Measurements from ENCODE around the gene SCYGR3.

The SCYGR3 gene, protein sequence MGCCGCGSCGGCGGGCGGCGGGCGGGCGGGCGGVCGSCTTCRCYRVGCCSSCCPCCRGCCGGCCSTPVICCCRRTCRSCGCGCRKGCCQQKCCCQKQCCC

DNA sequence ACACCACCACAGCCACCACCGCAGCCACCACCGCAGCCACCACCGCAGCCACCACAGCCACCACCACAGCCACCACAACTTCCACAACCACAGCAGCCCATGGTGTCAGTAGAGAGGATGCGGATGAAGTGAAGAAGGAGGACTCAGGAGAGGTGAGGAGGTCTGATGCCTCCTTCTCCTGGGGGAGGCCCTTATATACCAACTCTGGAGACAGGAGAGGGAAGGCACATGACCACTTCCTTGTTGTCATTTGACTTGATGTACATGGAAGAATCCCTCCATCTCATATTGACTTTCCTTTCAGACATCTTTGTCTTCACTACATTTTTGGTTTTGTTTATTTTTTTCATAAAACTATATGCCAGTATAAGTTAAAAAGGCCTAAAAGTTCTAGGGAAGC is at the start of gene SCYGR3:
Gene SCYGR3, minus strand, starts transcription at position 101 of the 400 bp plus-strand sequence. Its CDS starts 0 bp downstream, at position 101.
- DNase-seq, result no peak

DNA sequence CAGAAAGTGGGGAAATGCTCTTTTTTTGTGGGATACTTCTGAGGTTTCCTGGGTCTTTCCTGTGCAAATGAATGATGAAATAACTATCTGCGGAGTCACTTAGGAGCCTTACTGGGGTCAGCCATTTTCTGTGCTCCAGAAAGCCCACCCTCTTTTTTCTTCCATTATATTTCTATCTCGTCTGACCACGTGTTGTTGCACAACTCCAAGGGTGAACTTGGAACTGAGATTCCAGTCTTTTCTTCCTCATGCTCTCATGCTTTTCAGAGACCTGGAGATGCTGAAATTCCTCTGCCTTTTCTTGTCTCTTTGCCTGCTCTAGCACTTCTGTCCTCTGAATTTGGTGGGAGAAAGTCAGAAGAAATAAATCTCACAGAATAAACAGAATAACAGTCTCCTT is 47.2 kb upstream of the SCYGR3 start:
- DNase-seq, result no peak

DNA sequence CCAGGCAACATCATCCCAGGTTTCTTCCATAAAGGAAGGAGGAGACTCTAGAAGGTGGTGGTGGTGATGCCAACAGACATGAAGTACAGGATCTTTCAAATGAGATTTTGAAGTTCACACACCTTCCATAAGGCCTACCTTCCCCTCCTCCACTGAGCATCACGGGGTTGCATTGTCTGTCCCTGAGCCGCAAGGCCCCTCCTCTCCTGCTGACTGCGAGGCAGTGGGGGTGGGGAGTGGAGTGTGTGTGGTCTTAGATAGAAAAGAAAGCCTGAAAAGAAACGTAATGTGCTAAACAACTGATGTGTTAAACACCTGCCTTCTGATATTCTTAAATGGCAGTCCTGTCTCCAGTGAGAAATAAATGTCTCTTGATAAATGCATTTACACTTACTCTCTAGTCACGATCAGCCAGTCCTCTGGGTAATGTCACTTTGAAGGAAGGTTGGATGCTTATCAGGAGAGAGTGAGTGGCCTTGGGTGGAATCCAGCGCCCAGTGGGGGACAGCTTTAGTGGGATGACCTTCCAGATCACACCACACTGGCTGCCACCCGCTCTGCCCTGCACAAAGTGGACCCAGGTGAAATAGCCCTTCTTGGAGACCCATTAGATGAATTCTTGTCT is 46.5 kb upstream of the SCYGR3 start:
- DNase-seq, result no peak

DNA sequence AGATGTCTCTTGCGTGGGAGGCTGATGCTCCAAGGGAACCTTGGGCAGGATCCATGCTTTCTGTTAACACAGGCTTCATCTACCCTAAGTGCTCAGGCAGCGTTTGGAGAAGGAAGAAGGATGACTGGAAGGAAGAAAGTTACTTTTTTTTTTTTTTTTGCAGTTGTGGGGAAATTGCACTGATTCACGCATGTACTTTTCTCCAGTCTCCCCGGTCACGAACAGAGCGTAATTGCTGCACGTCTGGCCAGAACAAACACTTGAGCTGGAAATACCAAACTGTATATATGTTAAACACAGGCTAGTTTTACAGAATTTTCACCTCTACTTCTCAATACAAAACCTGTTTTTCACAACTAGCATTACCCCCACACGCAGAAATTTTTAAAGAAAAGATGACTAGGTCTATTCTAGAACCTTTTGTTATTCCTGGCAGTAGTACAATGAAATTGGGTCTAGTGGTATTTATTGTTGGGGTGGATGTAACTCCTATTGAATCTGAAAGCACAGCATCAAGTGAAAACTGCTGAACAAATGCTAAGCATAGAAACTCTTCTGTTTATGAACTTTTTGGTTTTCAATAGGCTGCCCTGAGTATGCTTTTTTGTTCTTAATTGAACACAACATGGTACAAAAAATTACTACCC is 42.7 kb upstream of the SCYGR3 start:
- DNase-seq, result no peak

DNA sequence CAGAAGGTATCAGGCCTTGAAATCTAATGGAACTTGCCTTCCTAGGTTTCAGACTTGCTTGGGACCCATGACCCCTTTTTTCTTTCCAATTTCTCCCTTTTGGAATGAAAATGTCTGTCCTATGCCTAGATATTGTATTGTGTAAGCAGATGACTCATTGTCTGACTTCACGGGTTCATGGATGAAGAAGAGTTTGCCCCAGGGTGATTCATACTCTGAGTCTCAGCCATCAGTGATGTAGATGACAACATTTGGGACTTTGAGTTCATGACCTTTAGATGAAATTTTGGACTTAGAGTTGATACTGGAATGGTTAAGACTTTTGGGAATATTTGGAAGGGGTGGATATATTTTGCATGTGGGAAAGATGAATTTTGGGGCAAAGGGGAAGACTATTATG is 40.8 kb upstream of the SCYGR3 start:
- DNase-seq, result no peak

DNA sequence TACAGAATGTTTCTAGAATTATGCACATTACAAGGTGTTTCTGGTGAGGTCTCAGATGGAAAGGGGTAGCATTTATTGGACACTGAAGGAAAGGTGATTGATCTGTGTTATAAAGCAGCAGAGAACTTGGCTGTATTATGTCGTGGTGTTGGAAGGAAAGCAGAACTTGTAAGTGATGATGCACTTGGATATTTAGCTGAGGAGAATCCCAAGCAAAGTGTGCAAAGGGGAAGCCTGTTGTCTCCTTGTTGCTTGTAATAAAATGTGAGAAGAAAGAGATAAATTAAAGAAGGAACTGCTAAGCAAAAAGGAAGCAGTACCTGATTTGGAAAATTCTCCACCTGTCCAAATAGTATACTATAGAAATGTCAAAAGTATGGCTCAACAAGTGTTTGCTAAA is 39.8 kb upstream of the SCYGR3 start:
- DNase-seq, result no peak

DNA sequence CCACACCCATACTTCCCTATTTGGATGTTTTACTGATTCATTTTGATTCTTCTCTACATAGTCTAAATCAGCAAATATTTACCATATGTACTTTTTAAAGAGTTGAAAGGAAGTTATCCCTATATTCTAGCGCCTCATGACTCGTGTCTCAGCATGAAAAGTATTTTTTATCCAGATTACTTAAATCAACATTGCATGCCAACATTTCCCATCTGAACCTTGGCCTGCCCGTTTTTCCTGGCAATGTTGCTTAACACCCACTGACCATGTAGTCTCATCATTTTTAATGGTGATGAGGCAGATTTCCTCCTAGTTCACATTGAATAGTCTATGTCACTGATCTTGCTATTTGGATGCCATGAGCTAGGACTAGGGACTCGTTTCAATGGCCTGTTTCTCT is 38.8 kb upstream of the SCYGR3 start:
- no peak for DNase-seq

DNA sequence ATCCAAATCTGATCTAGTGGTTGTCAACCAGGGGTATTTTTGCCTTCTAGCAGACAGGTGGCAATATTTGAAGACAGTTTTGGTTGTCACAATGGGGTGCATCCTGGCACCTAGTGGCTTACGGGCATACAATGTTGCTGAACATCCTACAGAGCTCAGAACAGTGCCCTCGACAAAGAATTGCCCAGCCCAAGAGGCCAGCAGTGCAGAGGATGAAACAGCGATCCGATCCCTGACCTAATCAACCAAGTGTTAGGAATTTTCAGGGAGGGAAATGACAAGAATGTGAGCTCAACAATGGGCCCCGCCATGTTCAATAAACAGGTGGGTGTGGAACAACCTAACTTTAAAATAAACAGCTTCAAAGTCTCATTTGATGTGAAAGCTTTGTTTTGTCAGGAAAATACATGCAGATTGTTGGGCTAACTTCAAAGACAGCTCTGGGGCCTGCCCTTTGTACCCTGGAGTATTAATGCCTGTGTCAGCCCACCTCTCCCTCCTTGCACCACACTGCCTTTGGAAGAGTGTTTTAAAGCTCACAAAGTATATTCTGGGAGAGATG is 29.4 kb upstream of the SCYGR3 start:
- no peak for DNase-seq

DNA sequence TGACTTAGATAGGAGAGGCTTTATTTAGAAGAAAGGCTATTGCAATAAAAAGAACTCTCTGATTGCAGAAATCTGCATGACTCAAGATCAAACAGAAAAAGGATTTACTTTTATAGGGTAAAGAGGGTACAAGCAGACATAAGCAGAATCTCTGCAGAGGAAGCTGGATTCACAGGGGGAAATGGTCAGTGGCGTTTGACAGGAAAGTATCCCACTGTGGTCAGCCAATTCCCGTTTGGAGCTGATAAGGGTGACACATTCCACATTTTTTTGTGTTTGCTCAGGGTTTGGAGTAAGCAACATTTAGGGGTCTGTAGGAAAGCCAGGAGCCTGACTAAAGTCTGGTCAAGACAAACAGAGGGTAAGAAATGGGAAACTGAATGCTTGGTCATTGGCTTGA is 28.0 kb upstream of the SCYGR3 start:
- no peak for DNase-seq

DNA sequence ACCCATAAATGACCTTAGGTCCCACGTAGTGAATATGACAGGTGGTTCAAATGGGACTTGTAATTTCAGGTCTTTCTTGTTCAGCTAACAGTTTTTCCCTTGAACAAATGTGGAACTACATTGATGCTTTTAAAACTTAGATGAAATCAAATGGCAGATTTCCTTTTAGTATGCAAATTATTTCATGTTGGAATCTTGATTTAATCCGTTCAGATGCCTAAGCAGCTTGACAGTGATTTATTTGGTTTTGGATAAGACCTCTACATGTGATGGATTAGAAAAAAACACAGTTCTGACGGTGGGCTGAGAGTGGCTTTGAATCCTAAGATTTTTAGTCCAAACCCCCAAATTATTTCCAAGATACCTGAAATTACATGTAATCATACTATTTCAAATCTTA is 19.6 kb upstream of the SCYGR3 start:
- DNase-seq, result no peak

DNA sequence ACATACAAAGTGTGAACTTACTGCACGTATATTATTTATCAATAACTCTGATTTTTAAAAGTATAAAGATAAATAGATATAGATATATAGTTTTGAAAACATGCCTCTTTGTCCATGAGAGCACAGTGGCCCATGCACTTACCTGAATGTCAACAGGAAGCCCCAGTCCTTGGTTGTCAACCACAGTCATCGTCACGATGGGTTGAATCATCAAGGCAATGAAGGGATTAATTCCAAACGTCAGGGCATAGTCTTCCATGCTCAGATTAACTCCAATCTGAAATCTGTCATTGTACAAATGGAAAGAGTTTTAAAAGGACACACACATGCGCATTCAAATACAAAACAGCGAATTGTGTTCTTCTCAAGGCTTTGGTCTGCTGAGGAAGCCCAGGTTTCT is 18.2 kb upstream of the SCYGR3 start:
- DNase-seq, result no peak

DNA sequence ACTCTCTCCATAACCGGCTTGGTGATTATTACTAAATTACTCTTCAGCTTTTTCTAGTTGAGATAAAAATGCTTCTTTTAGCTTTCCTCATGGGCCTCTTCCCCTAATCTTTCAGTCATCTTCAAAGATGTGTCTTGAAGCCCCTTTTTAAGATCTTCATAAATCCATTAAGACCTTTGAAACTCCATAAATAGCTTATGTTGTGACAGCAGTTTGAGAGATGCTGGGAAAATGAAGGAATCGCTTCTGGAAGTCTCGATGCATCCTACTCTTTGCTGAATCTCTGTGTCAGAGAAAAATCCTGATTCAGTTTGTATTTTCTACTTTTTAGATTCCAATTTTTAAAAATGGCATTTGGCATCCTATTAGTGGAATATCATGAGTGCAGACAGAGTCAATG is 15.7 kb upstream of the SCYGR3 start:
- no peak for DNase-seq

DNA sequence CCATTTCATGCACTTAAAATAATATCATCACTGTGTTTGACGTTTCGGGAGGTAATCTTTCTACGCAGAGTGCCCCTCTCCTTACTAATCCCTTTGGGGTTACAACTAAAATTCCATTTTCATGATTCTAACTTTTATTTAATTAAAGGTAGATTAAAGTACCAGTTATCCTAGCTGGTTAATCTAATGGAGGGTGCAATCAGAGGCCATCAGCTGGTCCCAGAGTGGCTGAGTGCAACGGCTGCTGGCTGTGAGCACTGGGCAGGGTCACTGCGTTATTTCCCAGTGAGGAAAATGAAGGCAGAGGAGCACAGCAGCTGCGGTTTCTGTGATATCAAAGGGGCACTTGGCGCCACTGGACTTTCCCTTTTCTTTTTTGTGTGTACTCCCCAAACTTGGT is 14.8 kb upstream of the SCYGR3 start:
- no peak for DNase-seq

DNA sequence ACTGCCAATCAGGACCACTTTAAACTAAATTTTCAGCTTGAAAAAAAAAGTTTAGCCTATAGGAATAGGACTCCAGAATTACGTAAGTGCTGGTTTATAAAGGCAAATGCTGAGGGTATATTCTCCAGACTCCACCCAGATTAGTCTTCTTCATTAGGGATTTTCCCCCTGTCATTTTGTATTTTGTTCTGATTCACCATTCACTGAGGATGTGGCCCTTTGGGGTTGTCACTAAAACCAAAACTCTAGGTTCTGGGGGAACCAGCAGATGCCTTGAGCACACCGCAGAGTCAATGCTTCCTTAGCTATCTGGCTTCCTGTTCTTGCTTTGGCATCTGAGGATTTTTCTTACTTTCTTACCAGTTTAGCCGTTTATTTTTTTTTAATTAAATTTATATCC is 13.1 kb upstream of the SCYGR3 start:
- DNase-seq, result no peak

DNA sequence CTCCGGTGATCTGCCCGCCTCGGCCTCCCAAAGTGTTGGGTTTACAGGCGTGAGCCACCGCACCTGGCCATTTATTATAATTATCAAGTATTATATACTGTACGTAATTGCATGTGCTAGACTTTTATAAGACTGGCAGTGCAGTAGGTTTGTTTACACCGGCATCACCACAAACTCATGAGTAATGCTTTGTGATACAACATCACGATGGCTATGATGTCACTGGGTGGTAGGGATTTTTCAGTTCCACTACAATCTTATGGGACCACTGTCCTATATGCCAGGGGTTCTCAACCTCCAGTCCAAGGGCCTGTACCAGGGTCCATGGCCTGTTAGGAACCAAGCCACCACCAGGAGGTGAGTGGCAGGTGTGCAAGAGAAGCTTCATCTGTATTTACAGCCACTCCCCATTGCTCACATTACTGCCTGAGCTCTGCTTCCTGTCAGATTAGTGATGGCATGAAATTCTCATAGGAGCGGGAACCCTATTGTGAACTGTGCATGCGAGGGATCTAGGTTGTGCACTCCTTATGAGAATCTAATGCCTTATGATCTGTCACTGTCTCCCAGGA is 12.0 kb upstream of the SCYGR3 start:
- no peak for DNase-seq

DNA sequence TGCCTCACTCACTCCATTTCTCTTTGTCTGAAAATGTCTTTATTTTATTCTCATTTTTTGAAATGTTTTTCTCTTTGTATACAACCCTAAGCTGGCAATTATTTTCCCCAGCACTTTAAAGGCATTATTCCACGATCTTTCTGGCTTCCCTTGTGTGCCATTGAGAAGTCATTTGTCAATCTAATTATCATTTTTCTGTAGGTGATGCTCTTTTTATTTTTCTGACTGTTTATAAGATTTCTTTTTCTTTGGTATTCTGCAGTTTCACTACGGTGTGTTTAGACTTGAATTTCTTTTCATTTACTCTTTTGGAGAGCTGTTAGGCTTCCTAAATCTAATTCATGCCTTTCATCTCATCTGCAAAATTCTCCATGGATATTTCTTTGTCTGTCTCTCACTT is 10.8 kb upstream of the SCYGR3 start:
- DNase-seq, result no peak

DNA sequence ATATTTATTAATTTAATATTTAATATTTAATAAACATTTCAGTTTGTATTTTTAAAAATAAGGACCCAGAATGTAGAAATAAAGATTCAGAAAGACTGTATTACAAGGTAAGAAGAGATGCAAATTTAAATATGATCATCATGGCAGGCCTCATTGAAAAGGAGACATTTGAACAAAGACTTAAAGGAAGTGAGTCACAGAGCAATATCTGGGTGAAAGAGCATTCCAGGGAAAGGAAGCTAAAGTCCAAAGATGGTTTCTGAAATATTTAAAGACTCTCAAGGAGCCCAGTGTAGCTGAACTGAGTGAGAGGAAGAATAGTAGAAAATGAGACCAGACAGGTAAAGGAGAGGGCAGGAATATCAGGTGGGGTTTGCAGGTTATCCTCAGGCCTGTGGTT is 8.6 kb upstream of the SCYGR3 start:
- DNase-seq, result no peak

DNA sequence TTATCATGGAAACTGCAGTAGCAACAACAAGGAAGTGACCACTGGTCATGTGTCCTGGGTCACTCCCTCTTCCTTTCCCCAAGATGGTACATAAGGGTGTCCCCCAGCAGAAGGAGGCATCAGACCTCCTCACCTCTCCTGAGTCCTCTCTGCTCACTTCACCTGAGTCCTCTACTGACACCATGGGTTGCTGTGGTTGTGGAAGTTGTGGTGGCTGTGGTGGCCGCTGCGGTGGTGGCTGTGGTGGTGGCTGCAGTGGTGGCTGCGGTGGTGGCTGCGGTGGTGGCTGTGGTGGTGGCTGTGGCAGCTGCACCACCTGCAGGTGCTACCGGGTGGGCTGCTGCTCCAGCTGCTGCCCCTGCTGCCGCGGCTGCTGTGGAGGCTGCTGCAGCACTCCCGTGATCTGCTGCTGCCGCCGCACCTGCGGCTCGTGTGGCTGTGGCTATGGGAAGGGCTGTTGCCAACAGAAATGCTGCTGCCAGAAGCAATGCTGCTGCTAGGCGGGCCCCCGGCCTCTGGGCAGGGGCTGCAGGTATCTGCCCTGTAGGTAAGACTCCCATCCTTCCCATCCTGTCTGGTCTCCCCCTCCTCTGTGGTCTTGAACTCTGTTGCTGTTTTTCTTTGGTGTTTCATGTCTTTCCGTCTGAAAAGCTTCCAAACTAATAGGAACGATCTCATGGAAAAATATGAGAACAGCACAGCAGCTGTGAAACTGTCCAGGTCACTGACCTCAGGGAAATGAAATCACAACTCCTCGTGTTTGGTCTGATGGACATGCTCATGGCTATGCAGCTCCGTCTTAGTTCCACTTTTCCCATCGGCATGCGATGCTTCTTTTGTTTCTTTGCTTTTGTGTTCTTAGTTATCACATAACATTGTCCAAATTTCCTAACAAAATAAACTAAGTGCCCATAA is 2.9 kb upstream of the SCYGR3 start, which contains the start of gene SCYGR4:
Gene SCYGR4, plus strand, starts transcription at position 183 of the 915 bp plus-strand sequence. Its CDS starts 0 bp downstream, at position 183.
- DNase-seq, result no peak

DNA sequence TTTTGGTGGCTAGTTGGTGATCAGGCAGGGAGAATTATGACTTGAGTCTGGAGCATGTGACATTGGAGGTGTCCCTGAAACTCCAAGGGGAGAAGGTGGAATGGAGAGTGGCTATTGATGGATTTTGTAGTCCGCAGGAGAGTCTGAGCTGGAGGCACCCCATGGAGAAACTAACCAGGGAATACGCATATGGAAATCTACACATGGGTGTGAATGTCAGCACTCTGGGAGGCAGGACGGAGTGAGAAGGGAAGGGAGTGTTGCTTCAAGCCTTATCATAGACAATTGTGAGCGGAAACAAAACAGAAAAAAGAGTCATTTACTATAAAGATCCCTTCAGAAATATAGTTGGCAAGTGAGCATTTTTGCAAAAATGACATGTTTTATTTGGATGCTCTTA is 2.0 kb upstream of the SCYGR3 start:
- no peak for DNase-seq

DNA sequence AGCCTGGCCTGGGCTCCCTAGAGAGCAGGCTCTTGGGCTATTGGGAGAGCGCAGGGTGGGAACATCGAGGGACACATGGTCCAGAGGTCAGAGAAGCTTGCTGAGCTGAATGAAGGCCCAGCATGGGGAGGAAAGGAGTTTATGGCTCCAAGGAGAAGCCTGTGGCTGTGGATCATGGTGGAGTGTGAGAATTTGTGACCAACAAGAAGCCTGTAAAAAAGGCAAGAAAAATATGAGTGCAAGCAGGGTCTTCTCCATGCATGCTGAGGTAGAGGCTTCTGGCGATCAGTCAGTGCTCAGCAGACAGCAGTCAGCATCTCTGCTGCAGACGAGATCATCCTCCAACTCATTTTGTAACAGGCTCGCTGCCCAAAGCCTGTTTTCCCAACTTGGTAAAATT is 1.3 kb upstream of the SCYGR3 start:
- DNase-seq, result no peak

DNA sequence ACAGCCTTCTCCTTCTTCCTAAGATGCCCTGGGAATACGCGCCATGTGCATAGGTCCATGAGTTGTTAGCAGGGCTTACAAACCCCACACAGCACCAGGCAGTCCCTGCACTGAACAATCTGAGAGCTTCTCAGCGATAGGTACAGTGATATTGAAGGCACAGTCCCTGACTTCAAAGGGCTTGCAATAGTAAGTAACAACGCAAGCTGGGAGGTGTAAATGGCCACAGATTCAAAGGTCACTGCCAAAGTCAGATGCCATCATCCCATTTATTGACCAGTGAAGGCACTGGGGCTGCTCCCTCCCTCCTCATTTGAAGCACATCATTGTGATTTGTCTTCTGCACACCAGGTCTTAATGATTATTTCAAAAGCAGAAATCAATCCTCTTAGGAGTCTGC is 541 bp upstream of the SCYGR3 start:
- no peak for DNase-seq

DNA sequence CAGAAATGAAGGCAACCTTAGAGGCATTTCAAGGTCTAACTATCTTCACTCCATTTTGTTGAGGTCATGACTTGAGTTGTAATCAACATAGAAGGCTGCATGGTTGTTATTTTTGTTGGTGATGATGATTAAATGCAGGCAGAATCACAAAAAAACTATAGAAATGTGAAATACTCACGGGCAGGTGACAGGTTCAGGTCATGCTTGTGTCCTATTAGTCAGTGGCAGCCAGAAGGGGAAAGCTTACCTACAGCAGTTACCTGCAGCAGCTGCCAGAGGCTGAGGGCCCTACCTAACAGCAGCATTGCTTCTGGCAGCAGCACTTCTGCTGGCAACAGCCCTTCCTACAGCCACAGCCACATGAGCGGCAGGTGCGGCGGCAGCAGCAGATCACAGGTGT is 394 bp downstream of the SCYGR3 start:
- DNase-seq, result no peak

DNA sequence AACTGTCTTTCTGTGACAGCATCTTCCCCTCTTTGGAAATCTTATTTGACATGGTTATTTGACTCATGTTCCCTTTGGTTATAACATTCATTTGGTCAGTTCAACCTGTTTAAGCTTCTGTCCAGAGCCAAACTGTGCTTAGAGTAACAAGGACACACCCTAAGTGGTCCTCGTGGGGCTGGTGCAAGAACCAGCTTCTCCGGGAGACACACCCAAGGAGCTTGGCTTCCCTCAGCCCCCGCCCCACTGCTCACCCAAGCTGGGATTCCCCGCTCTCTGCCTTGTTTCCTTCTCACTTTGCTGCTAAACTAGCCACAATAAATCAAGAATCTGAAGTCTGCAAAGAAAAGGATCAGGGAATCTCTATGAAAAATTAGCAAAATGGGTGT is 1.4 kb downstream of the SCYGR3 start:
- no peak for DNase-seq
